PC-3 (cell line): ENCODE results near the gene NEO1. TPM values are rescaled to one million over a fixed set of nuclear protein-coding genes. Genes with fewer than 3 reads are reported as not detected.

Experiments used
- ATAC-seq: fragments of 200-7000 bp; cut with Tn5 transposase; 2 replicates; pipeline ENCODE4 v1.9.1; 2020; ENCODE audit warnings: mild to moderate bottlenecking, moderate library complexity
- BruUV-seq: library from RNA; stranded (reverse); fragments of 400-500 nt; replicated peaks from 2 replicates; lab custom pipeline; 2021; lab: Mats Ljungman, UMichigan
- CTCF ChIA-PET: fragments of 300-600 bp; sonication (Branson Sonifier 250); formaldehyde crosslinking; loops from one replicate; lab custom pipeline; 2022; ENCODE audit warnings: antibody characterized with exemption; lab: Charles Lee
- POLR2A ChIA-PET: fragments of 300-600 bp; sonication (Branson Sonifier 250); formaldehyde crosslinking; loops from one replicate; lab custom pipeline; 2022; ENCODE audit warnings: antibody characterized with exemption; ENCODE audit not compliant: unreplicated experiment; lab: Charles Lee
- DNase-seq: peaks from one replicate; pipeline ENCODE4 v3.0.0-alpha.2; 2015
- H2AFZ ChIP-seq: fragments of 300-600 bp; sonication (generic); 2 replicates; pipeline ENCODE4 v1.6.0; 2016; ENCODE audit warnings: antibody characterized with exemption, low read length
- H3F3A ChIP-seq: fragments of 300-600 bp; sonication (generic); one replicate; pipeline ENCODE4 v1.6.0; 2017; ENCODE audit warnings: antibody characterized with exemption, low read length, control low read depth, mild to moderate bottlenecking; ENCODE audit not compliant: unreplicated experiment
- H3K27ac ChIP-seq: fragments of 300-600 bp; sonication (generic); 2 replicates; pipeline ENCODE4 v1.5.1; 2016; ENCODE audit warnings: mild to moderate bottlenecking, low read length
- H3K27me3 ChIP-seq: fragments of 300-600 bp; sonication (generic); 2 replicates; pipeline ENCODE4 v1.6.1; 2016; ENCODE audit warnings: low read length, mixed read lengths
- H3K36me3 ChIP-seq: fragments of 300-600 bp; sonication (generic); 2 replicates; pipeline ENCODE4 v1.6.1; 2016; ENCODE audit warnings: low read depth, mixed run types, low read length, mixed read lengths
- H3K4me1 ChIP-seq: fragments of 300-600 bp; sonication (generic); 2 replicates; pipeline ENCODE4 v1.5.1; 2016; ENCODE audit warnings: low read length; ENCODE audit not compliant: insufficient read depth
- H3K4me2 ChIP-seq: fragments of 300-600 bp; sonication (generic); 2 replicates; pipeline ENCODE4 v1.6.0; 2016; ENCODE audit warnings: low read length
- H3K4me3 ChIP-seq: fragments of 300-600 bp; sonication (generic); 2 replicates; pipeline ENCODE4 v1.5.1; 2016; ENCODE audit warnings: mild to moderate bottlenecking, low read length, mixed read lengths
- H3K79me2 ChIP-seq: fragments of 300-600 bp; sonication (generic); 2 replicates; pipeline ENCODE4 v1.6.1; 2017; ENCODE audit warnings: low read length, mixed read lengths
- H3K9ac ChIP-seq: fragments of 300-600 bp; sonication (generic); 2 replicates; pipeline ENCODE4 v1.6.0; 2016; ENCODE audit warnings: mild to moderate bottlenecking, low read length
- H3K9me2 ChIP-seq: fragments of 300-600 bp; sonication (generic); replicated peaks from 2 replicates; pipeline ENCODE4 v1.6.1; 2016; ENCODE audit warnings: mixed run types, low read length, mixed read lengths
- H3K9me3 ChIP-seq: fragments of 300-600 bp; sonication (generic); 2 replicates; pipeline ENCODE4 v1.6.1; 2016; ENCODE audit warnings: low read length, mixed read lengths
- H4K20me1 ChIP-seq: fragments of 300-600 bp; sonication (generic); 2 replicates; pipeline ENCODE4 v1.6.1; 2016; ENCODE audit warnings: low read length, mixed read lengths
- CTCF ChIP-seq: fragments of 300-600 bp; sonication (generic); conservative IDR thresholded peaks from 2 replicates; pipeline ENCODE4 v1.5.1; 2017; ENCODE audit warnings: antibody characterized with exemption, low read depth, mild to moderate bottlenecking, low read length
- EZH2 ChIP-seq: fragments of 300-600 bp; sonication (generic); IDR thresholded peaks from one replicate; pipeline ENCODE4 v1.6.1; 2017; ENCODE audit warnings: antibody characterized with exemption, mild to moderate bottlenecking, low read length; ENCODE audit not compliant: unreplicated experiment
- EZH2phosphoT487 ChIP-seq: fragments of 300-600 bp; sonication (generic); IDR thresholded peaks from 2 replicates; pipeline ENCODE4 v1.6.1; 2018; ENCODE audit warnings: mild to moderate bottlenecking, antibody characterized with exemption, low read length, borderline replicate concordance
- intact Hi-C: fragments of 100-400 bp; cut with micrococcal nuclease; formaldehyde crosslinking; loops from 2 replicates; pipeline ENCODE4 v1.9.0; 2023
- total RNA-seq: library from RNA; depleted of rRNA; stranded (reverse); fragments of >200 nt; gene quantifications from 2 replicates; pipeline ENCODE4 v1.2.3, GENCODE V29; 2014

NEO1 gene
- total RNA-seq, 1 experiment from 2014 or later = 1.2 TPM

GRCh38 chr15:73168487-73168886 lies 116.2 kb downstream of the NEO1 start:
- Histone ChIP-seq H3K4me3 (no peak overlapping the region), H3K27ac (no peak overlapping the region), H2AFZ (no peak overlapping the region), H3K27me3 (no peaks in the 10 kb centered on the region), H3K9ac (no peak overlapping the region), H3K36me3 (no peaks in the 10 kb centered on the region), H3K4me1 (no peaks in the 10 kb centered on the region), H4K20me1 (no peaks in the 10 kb centered on the region), H3K79me2 (no peaks in the 10 kb centered on the region), H3K9me2 (no peaks in the 10 kb centered on the region), H3K4me2 (no peak overlapping the region), H3K9me3 (0 out of 2 replicates have a peak, but pooled peaks cover 4% of the 10 kb centered on the region), H3F3A (no peaks in the 10 kb centered on the region)
- ATAC-seq (no peak), DNase-seq (no peak)
- POLR2A ChIA-PET = no interaction called here
- TF ChIP-seq EZH2 (no peak), EZH2phosphoT487 (no peak), CTCF (no peak)
- CTCF ChIA-PET = no interaction called here
- BruUV-seq = no TSS peak
- intact Hi-C loops = no loop called here

- Histone ChIP-seq H3K36me3 (no peaks in the 10 kb centered on the region), H3K4me2 (no peak overlapping the region), H3K27ac (no peak overlapping the region), H3F3A (no peaks in the 10 kb centered on the region), H3K27me3 (0 out of 2 replicates have a peak, but pooled peaks cover 3% of the 10 kb centered on the region), H3K9ac (no peak overlapping the region), H2AFZ (no peak overlapping the region), H3K9me2 (no peaks in the 10 kb centered on the region), H3K9me3 (no peaks in the 10 kb centered on the region), H3K4me1 (no peaks in the 10 kb centered on the region), H3K4me3 (no peak overlapping the region), H4K20me1 (no peaks in the 10 kb centered on the region), H3K79me2 (no peaks in the 10 kb centered on the region)
- ChIA-PET POLR2A (no interaction called here), CTCF (no interaction called here)
- no TSS peak for BruUV-seq
- intact Hi-C loops = no loop called here
- no peak for TF ChIP-seq EZH2phosphoT487
- no peak for TF ChIP-seq CTCF
- no peak for TF ChIP-seq EZH2
- ATAC-seq = no peak
- no peak for DNase-seq
Measured at GRCh38 chr15:73171711-73172110, 119.4 kb downstream of the NEO1 start.

GRCh38 chr15:73172508-73172907 lies 120.2 kb downstream of the NEO1 start:
- intact Hi-C loops = no loop called here

More at GRCh38 chr15:73172508-73172907, 120.2 kb downstream of the NEO1 start:
- no TSS peak for BruUV-seq
- TF ChIP-seq EZH2phosphoT487 (no peak), EZH2 (no peak), CTCF (no peak)
- no peaks in the 10 kb centered on the region for H3K4me1 ChIP-seq
- no peaks in the 10 kb centered on the region for H3K36me3 ChIP-seq
- no peak overlapping the region for H2AFZ ChIP-seq
- H3K9me2 ChIP-seq = no peaks in the 10 kb centered on the region
- H3K27ac ChIP-seq = no peak overlapping the region
- CTCF ChIA-PET = no interaction called here
- ATAC-seq (no peak), DNase-seq (no peak)
- no peak overlapping the region for H3K4me3 ChIP-seq
- no peak overlapping the region for H3K4me2 ChIP-seq
- no peaks in the 10 kb centered on the region for H4K20me1 ChIP-seq
- POLR2A ChIA-PET = no interaction called here
- no peaks in the 10 kb centered on the region for H3F3A ChIP-seq
- H3K9ac ChIP-seq = no peak overlapping the region
- H3K9me3 ChIP-seq = no peaks in the 10 kb centered on the region
- no peaks in the 10 kb centered on the region for H3K79me2 ChIP-seq
- 0 out of 2 replicates have a peak, but pooled peaks cover 3% of the 10 kb centered on the region for H3K27me3 ChIP-seq
